Measurements from ENCODE around the gene MID1IP1.

The MID1IP1 gene

DNA sequence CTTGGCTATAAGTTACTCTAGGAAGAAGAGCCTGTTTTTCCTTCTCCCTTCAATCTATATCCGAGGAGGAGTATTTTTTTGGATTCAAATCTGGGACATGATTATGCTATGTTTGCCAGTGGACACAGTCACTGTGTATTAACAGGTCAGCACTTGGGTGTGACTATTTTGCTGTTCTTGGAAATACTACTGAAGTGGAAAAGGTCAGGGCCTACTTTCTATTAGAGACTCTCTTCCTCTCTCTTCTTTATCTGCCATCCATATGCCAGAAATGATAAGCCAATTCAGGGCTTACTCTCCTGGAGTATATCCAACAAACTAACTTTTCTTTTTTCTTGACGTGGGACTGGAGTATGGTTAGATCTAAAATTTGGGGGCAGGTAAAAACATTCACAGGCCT, 40.5 kb downstream of the MID1IP1 start:
- TF ChIP-seq CTCF (IDR thresholded peaks at IDR 0.05; ENCODE audit: insufficient read depth, low read length, poor library complexity, severe bottlenecking) (no peak), EZH2phosphoT487 (conservative IDR thresholded peaks at IDR 0.05; ENCODE audit: low read length) (no peak)
- Histone ChIP-seq H3K27ac (ENCODE audit: low read depth, low read length) (no peak overlapping the region), H3F3A (ENCODE audit: insufficient read depth) (no peaks in the 10 kb centered on the region), H3K4me2 (ENCODE audit: low read depth, low read length, poor library complexity, severe bottlenecking) (no peak overlapping the region), H2AFZ (ENCODE audit: low read depth, low read length, severe bottlenecking) (no peak overlapping the region), H3K27me3 (ENCODE audit: low read length) (no peaks in the 10 kb centered on the region), H3K9me3 (ENCODE audit: insufficient read depth, low read length) (no peaks in the 10 kb centered on the region), H3K9ac (ENCODE audit: low read length) (no peak overlapping the region), H4K20me1 (ENCODE audit: low read depth, low read length) (no peaks in the 10 kb centered on the region), H3K9me2 (replicated peaks; ENCODE audit: insufficient read depth, low read length) (no peaks in the 10 kb centered on the region), H3K79me2 (ENCODE audit: insufficient read depth, low read length) (no peaks in the 10 kb centered on the region), H3K4me3 (ENCODE audit: insufficient read depth, low read length, poor library complexity, severe bottlenecking) (no peak overlapping the region), H3K36me3 (ENCODE audit: low read length) (no peaks in the 10 kb centered on the region)

DNA sequence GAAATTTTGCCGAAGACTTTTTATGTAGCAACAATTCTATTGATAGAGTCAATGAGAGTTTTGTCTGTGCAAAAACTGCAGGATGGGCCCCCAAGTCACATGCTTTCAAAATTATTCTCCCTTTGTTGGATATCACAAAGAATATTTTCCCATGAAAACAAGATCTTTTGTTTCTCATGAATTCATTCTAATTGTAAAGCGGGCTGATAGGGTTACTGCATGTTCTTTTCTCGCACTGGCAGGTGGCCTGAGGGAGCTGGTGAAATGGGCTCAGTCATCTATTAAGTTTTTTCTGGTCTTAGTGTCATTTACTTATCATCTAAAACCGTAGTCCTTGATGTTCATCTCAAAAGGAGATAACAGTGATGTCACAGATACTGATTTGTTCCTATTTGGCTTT, 44.2 kb downstream of the MID1IP1 start:
- Histone ChIP-seq H2AFZ (ENCODE audit: low read depth, low read length, severe bottlenecking) (no peak overlapping the region), H3K4me3 (ENCODE audit: insufficient read depth, low read length, poor library complexity, severe bottlenecking) (no peak overlapping the region), H3K9me3 (ENCODE audit: insufficient read depth, low read length) (no peaks in the 10 kb centered on the region), H3K4me2 (ENCODE audit: low read depth, low read length, poor library complexity, severe bottlenecking) (no peak overlapping the region), H3F3A (ENCODE audit: insufficient read depth) (no peaks in the 10 kb centered on the region), H3K27ac (ENCODE audit: low read depth, low read length) (no peak overlapping the region), H4K20me1 (ENCODE audit: low read depth, low read length) (no peaks in the 10 kb centered on the region), H3K9ac (ENCODE audit: low read length) (no peak overlapping the region), H3K36me3 (ENCODE audit: low read length) (no peaks in the 10 kb centered on the region), H3K27me3 (ENCODE audit: low read length) (no peaks in the 10 kb centered on the region), H3K79me2 (ENCODE audit: insufficient read depth, low read length) (no peaks in the 10 kb centered on the region), H3K9me2 (replicated peaks; ENCODE audit: insufficient read depth, low read length) (no peaks in the 10 kb centered on the region)
- TF ChIP-seq EZH2phosphoT487 (conservative IDR thresholded peaks at IDR 0.05; ENCODE audit: low read length) (no peak), CTCF (IDR thresholded peaks at IDR 0.05; ENCODE audit: insufficient read depth, low read length, poor library complexity, severe bottlenecking) (no peak)

GRCh38 chrX:38847206-38847902, 46.1 kb downstream of the MID1IP1 start:
- Histone ChIP-seq H4K20me1 (ENCODE audit: low read depth, low read length) (no peaks in the 10 kb centered on the region), H3K4me2 (ENCODE audit: low read depth, low read length, poor library complexity, severe bottlenecking) (no peak overlapping the region), H3K9ac (ENCODE audit: low read length) (no peak overlapping the region), H3K4me3 (ENCODE audit: insufficient read depth, low read length, poor library complexity, severe bottlenecking) (no peak overlapping the region), H3K9me2 (replicated peaks; ENCODE audit: insufficient read depth, low read length) (no peaks in the 10 kb centered on the region), H3K9me3 (ENCODE audit: insufficient read depth, low read length) (no peaks in the 10 kb centered on the region), H3K27ac (ENCODE audit: low read depth, low read length) (no peak overlapping the region), H2AFZ (ENCODE audit: low read depth, low read length, severe bottlenecking) (no peak overlapping the region), H3K79me2 (ENCODE audit: insufficient read depth, low read length) (no peaks in the 10 kb centered on the region), H3K36me3 (ENCODE audit: low read length) (no peaks in the 10 kb centered on the region), H3K27me3 (ENCODE audit: low read length) (no peaks in the 10 kb centered on the region), H3F3A (ENCODE audit: insufficient read depth) (no peaks in the 10 kb centered on the region)
- no peak for TF ChIP-seq EZH2phosphoT487 (conservative IDR thresholded peaks at IDR 0.05; ENCODE audit: low read length)
- no peak for TF ChIP-seq CTCF (IDR thresholded peaks at IDR 0.05; ENCODE audit: insufficient read depth, low read length, poor library complexity, severe bottlenecking)
